GM12878 (cell line): Measurements from ENCODE around the gene UIMC1. TPM values are rescaled to one million over a fixed set of nuclear protein-coding genes. Genes with fewer than 3 reads are reported as not detected.

Source experiments
- ATAC-seq: fragments of 200-7000 bp; cut with Tn5 transposase; 3 replicates; pipeline ENCODE4 v1.9.1; 2020; ENCODE audit warnings: mild to moderate bottlenecking, moderate library complexity
- BruUV-seq: library from RNA; stranded (reverse); fragments of 400-500 nt; replicated peaks from 2 replicates; lab custom pipeline; 2021; lab: Mats Ljungman, UMichigan
- CTCF ChIA-PET: fragments of 300-600 bp; sonication (Branson Sonifier 250); formaldehyde crosslinking; extraction: SDS; loops from one replicate; lab custom pipeline; 2021; ENCODE audit warnings: inconsistent platforms; lab: Yijun Ruan, JAX
- POLR2A ChIA-PET: fragments of 350-600 bp; formaldehyde crosslinking; extraction: SDS; loops from one replicate; lab custom pipeline; 2021; ENCODE audit warnings: inconsistent platforms; lab: Charles Lee
- RAD21 ChIA-PET: fragments of 300-600 bp; sonication (Branson Sonifier 250); formaldehyde crosslinking; loops from one replicate; lab custom pipeline; 2023; ENCODE audit warnings: antibody characterized with exemption; ENCODE audit not compliant: unreplicated experiment; lab: Charles Lee
- SMC1A ChIA-PET: fragments of 300-600 bp; sonication (Branson Sonifier 250); formaldehyde crosslinking; loops from one replicate; lab custom pipeline; 2023; ENCODE audit not compliant: unreplicated experiment, uncharacterized antibody; lab: Charles Lee
- DNase-seq: peaks from one replicate; pipeline ENCODE4 v3.0.0-alpha.2; 2011; ENCODE audit warnings: low read depth, low spot score
- FAIRE-seq: peaks from 3 replicates; lab custom pipeline; 2011; peaks lifted over from hg19 to GRCh38; lab: Jason Lieb, UNC
- H2AFZ ChIP-seq: 2 replicates; pipeline ENCODE4 v1.6.0; 2011; ENCODE audit warnings: low read depth, low read length, control low read depth; ENCODE audit not compliant: control insufficient read depth
- H3K27ac ChIP-seq: 2 replicates; pipeline ENCODE4 v1.5.1; 2011; ENCODE audit warnings: control low read depth; ENCODE audit not compliant: control insufficient read depth, insufficient read depth
- H3K27me3 ChIP-seq, 2 experiments: replicated peaks in 1 of 2; 2 replicates each; pipeline versions ENCODE4 v1.6.0 to v1.6.1; 2011; ENCODE audit warnings: low read length in 1 of 2; ENCODE audit not compliant: control insufficient read depth in 2 of 2, insufficient read depth in 2 of 2
- H3K36me3 ChIP-seq, 2 experiments: 2 replicates each; pipeline ENCODE4 v1.5.1; 2011; ENCODE audit warnings: low read length in 1 of 2; ENCODE audit not compliant: control insufficient read depth in 2 of 2, insufficient read depth in 2 of 2
- H3K4me1 ChIP-seq: 2 replicates; pipeline ENCODE4 v1.6.1; 2011; ENCODE audit warnings: mild to moderate bottlenecking, low read length, moderate library complexity, mixed read lengths; ENCODE audit not compliant: control insufficient read depth, insufficient read depth
- H3K4me2 ChIP-seq: 2 replicates; pipeline ENCODE4 v1.6.0; 2011; ENCODE audit warnings: control low read depth; ENCODE audit not compliant: control insufficient read depth, insufficient read depth
- H3K4me3 ChIP-seq: fragments of 200-600 bp; sonication (generic); 2 replicates; pipeline ENCODE4 v1.5.1; 2016
- H3K79me2 ChIP-seq: 2 replicates; pipeline ENCODE4 v1.6.0; 2011; ENCODE audit warnings: low read length; ENCODE audit not compliant: control insufficient read depth, insufficient read depth
- H3K9ac ChIP-seq: 2 replicates; pipeline ENCODE4 v1.8.0; 2011; ENCODE audit warnings: low read length, control low read depth, mixed read lengths; ENCODE audit not compliant: control insufficient read depth, insufficient read depth
- H3K9me3 ChIP-seq: replicated peaks from 3 replicates; pipeline ENCODE4 v1.5.1; 2011; ENCODE audit warnings: mild to moderate bottlenecking, low read length; ENCODE audit not compliant: control insufficient read depth, insufficient read depth
- H4K20me1 ChIP-seq: 2 replicates; pipeline ENCODE4 v1.6.0; 2011; ENCODE audit not compliant: control insufficient read depth, insufficient read depth
- RFX5 ChIP-seq: IDR thresholded peaks from 2 replicates; pipeline ENCODE4 v1.6.1; 2011; ENCODE audit warnings: low read depth, low read length, improper control_type of control experiment
- SMARCA5 ChIP-seq: fragments of 450-650 bp; IDR thresholded peaks from 2 replicates; pipeline ENCODE4 v1.6.1; 2017; ENCODE audit warnings: mild to moderate bottlenecking
- SREBF1 ChIP-seq: IDR thresholded peaks from 2 replicates; pipeline ENCODE4 v1.6.1; 2012; ENCODE audit warnings: mild to moderate bottlenecking, low read length
- ZNF24 ChIP-seq: fragments of 450-650 bp; IDR thresholded peaks from 2 replicates; pipeline ENCODE4 v1.6.1; 2017; ENCODE audit warnings: antibody characterized with exemption, mild to moderate bottlenecking
- WGBS: methylation state at CpG from one replicate; pipeline ENCODE4 v1.1.6; 2016; ENCODE audit warnings: low lambda C conversion rate; ENCODE audit not compliant: insufficient replicate concordance, insufficient coverage; ENCODE audit errors: missing lambda C conversion rate; 5-methylcytosine and 5-hydroxymethylcytosine counted together
- in situ Hi-C: fragments of 300-500 bp; cut with MboI; formaldehyde crosslinking; loops from 9 replicates; pipeline ENCODE4 v1.14.3; 2018; ENCODE audit warnings: mixed read lengths
- intact Hi-C: fragments of 100-400 bp; cut with micrococcal nuclease; formaldehyde crosslinking; loops from one replicate; pipeline ENCODE4 v1.14.2; 2022; ENCODE audit not compliant: unreplicated experiment
- polyA plus RNA-seq, 11 experiments: library from polyadenylated mRNA; depleted of rRNA in 4 of 11; unstranded in 6 of 11; stranded (reverse) in 5 of 11; fragments of >200 nt; fragmentation: Nextera tagmentation in 4 of 11; fragmentation: Illumina TruSeq in 1 of 11; extraction: Ambion mirVana in 4 of 11; extraction: Trizol in 1 of 11; gene quantifications; 1 replicate in 1 of 11; 2 replicates in 10 of 11; pipeline versions ENCODE4 v1.2.1 to v1.2.3, GENCODE V29; 2011 to 2016; ENCODE audit warnings: inconsistent platforms in 2 of 11, missing spikeins in 2 of 11, low read depth in 1 of 11
- total RNA-seq, 4 experiments: library from RNA; depleted of rRNA in 3 of 4; stranded (reverse); fragments of >200 nt in 3 of 4; fragmentation: Illumina TruSeq in 1 of 4; extraction: Trizol in 1 of 4; gene quantifications; 2 replicates each; pipeline versions ENCODE4 v1.2.1 to v1.2.3, GENCODE V29; 2013 to 2021
- TF ChIP-seq, protein P1 (sequence below): IDR thresholded peaks from 2 replicates; pipeline ENCODE4 v1.6.1; 2011; ENCODE audit warnings: low read depth, low read length, improper control_type of control experiment, borderline replicate concordance
- TF ChIP-seq, protein P2 (sequence below): fragments of 450-650 bp; formaldehyde crosslinking; IDR thresholded peaks from 2 replicates; pipeline ENCODE4 v1.4.0; 2022; ENCODE audit warnings: mild to moderate bottlenecking, moderate library complexity
- TF ChIP-seq, protein P3 (sequence below): IDR thresholded peaks from 2 replicates; pipeline ENCODE4 v1.6.1; 2012; ENCODE audit warnings: low read depth, low read length, improper control_type of control experiment

UIMC1 gene
- total and polyA plus RNA-seq, 10 of the 15 experiments (the other 5 are each of a cell fraction or from before 2014, with no cell fraction given) = 16.2 to 51.4 (median 32.7) TPM

DNA sequence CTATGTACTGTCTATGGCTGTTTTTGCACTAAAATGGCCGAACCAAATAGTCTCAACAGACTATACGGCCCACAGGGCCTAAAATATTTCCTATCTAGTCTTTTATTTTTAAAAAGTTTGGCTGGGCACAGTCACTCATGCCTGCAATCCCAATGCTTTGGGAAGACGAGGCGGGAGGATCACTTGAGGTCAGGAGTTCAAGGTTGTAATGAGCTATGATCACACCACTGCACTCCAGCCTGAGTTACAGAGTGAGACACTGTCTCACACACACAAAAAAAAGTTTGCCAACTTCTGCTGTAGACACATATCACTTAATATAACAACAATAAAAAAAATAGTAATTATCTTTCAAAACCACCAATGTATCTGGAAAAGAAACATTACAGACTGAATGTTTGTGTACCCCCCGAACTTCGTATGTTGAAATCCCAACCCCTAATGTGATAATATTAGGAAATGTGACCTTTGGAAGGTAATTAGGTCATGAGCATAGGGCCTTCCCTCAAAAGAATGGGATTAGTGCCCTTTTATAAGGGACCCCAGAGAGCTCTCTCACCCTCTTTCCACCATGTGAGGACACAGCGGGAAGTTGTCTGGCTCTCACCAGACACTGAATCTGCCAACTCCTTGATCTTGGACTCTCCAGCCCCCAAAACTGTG is 53.9 kb downstream of the UIMC1 start (continued):
- no peak for TF ChIP-seq RFX5
- TF ChIP-seq, protein P1, sequence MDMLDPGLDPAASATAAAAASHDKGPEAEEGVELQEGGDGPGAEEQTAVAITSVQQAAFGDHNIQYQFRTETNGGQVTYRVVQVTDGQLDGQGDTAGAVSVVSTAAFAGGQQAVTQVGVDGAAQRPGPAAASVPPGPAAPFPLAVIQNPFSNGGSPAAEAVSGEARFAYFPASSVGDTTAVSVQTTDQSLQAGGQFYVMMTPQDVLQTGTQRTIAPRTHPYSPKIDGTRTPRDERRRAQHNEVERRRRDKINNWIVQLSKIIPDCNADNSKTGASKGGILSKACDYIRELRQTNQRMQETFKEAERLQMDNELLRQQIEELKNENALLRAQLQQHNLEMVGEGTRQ = no peak
- TF ChIP-seq ZNF24 = no peak
- TF ChIP-seq, protein P2, sequence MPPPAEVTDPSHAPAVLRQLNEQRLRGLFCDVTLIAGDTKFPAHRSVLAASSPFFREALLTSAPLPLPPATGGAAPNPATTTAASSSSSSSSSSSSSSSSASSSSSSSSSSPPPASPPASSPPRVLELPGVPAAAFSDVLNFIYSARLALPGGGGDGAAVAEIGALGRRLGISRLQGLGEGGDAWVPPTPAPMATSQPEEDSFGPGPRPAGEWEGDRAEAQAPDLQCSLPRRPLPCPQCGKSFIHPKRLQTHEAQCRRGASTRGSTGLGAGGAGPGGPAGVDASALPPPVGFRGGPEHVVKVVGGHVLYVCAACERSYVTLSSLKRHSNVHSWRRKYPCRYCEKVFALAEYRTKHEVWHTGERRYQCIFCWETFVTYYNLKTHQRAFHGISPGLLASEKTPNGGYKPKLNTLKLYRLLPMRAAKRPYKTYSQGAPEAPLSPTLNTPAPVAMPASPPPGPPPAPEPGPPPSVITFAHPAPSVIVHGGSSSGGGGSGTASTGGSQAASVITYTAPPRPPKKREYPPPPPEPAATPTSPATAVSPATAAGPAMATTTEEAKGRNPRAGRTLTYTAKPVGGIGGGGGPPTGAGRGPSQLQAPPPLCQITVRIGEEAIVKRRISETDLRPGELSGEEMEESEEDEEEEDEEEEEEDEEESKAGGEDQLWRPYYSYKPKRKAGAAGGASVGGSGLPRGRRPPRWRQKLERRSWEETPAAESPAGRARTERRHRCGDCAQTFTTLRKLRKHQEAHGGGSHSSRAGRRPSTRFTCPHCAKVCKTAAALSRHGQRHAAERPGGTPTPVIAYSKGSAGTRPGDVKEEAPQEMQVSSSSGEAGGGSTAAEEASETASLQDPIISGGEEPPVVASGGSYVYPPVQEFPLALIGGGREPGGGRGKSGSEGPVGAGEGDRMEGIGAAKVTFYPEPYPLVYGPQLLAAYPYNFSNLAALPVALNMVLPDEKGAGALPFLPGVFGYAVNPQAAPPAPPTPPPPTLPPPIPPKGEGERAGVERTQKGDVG (CRISPR knock-in tag) = no peak

DNA sequence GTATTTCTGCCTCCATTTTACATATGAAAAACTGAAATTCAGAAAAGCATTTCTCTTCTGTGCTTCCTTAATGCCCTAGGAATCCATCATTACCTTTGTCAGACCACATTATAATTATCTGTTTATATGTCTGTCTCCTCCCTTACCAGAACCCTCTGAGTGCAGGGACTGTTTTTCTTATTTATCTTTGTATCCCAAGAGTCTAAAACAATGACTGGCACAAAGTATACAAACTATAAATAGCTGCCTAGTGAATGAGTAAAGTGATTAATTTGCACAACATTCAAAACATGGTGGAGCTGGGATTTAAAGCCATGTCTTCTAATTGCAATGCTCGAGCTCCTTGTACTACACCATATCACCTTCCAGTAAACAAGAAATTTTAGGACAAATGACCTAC is 58.1 kb downstream of the UIMC1 start:
- 100% methylated on average over 1 of the region's 1 CpG for WGBS
- Histone ChIP-seq H3K27me3 (no peaks in the 10 kb centered on the region), H3K4me3 (no peak overlapping the region), H3K36me3 (peaks cover 0 to 17% of the 10 kb centered on the region in 2 experiments), H3K4me2 (no peak overlapping the region), H3K79me2 (no peaks in the 10 kb centered on the region), H4K20me1 (no peaks in the 10 kb centered on the region), H3K27ac (no peak overlapping the region), H3K9me3 (no peaks in the 10 kb centered on the region), H3K4me1 (no peaks in the 10 kb centered on the region), H3K9ac (no peak overlapping the region), H2AFZ (no peak overlapping the region)
- intact Hi-C loops (no loop called here), in situ Hi-C loops (no loop called here)
- BruUV-seq = no TSS peak
- TF ChIP-seq SREBF1 (no peak), SMARCA5 (no peak)
- TF ChIP-seq, protein P3, sequence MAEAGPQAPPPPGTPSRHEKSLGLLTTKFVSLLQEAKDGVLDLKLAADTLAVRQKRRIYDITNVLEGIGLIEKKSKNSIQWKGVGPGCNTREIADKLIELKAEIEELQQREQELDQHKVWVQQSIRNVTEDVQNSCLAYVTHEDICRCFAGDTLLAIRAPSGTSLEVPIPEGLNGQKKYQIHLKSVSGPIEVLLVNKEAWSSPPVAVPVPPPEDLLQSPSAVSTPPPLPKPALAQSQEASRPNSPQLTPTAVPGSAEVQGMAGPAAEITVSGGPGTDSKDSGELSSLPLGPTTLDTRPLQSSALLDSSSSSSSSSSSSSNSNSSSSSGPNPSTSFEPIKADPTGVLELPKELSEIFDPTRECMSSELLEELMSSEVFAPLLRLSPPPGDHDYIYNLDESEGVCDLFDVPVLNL = no peak
- no peak for DNase-seq
- no peak for ATAC-seq
- ChIA-PET SMC1A (interaction anchor here (0.6 to 0.9 kb wide), 2 partner anchors 9 to 88 kb away, joined by 3 read pairs; no protein-coding TSS in a partner anchor), POLR2A (interaction anchor here (1.6 kb wide), 1 partner anchor 10 kb away, joined by 7 read pairs; no protein-coding TSS in a partner anchor), RAD21 (no interaction called here), CTCF (no interaction called here)
- no peak for FAIRE-seq
